ENCODE data around the gene HSP90AB1.

The HSP90AB1 gene

GRCh38 chr6:44278315-44278714 is 31.4 kb downstream of the HSP90AB1 start:
- Mint-ChIP-seq H3K4me3 (no peak overlapping the region), H3K27me3 (peaks cover 86% of the 10 kb centered on the region), H3K9me3 (no peaks in the 10 kb centered on the region), H3K4me1 (peaks cover 5% of the 10 kb centered on the region), H3K36me3 (no peaks in the 10 kb centered on the region), H3K27ac (no peak overlapping the region)
- no peak for DNase-seq
- CTCF ChIA-PET: interaction anchor here (1.5 to 1.6 kb wide), 4 partner anchors 10 to 60 kb away, joined by 4 to 10 read pairs (median 4); no protein-coding TSS in a partner anchor

DNA sequence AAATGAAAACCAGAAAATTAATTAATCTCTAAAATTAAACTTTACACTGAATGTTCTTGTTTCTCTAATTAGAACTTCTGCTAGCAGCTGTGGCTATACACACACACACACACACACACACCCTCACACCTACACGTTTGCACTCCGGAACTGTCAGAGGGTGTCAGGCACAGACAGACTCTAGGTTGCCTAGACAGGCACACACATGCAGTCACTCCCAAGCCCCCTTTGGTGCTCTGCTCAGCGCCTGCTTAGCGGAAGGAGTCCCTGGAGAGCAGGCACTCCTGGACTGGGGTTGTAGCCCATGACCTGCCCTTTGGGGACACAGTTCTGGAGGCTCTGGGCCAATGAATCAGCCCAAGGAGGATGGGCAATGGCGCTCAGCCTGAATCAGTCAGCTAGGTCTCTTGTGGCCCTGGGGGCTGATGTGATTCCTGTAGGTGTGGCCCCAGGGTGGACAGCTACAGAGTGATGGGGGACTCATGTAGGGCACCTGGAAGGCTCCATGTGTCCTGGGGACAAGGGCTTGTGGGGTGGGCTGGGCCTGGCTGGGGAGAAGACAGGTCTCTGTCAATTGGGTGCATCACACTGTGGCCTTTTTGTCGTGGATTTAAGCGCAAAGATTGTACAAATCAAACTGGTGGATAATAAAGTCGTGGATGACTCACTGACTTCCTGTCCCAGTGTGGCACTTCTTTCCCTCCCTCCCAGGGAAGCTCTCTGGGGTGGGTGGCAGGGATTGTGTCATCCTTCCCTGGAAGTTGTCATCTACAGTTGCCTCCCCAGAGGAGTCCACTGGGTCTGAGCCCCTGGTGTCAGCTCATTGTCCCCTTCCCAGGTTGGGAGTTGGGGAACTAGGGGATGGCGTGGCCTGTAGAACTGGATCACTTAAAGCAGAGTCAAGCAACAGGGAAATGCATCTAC is 32.1 kb downstream of the HSP90AB1 start:
- Mint-ChIP-seq H3K36me3 (no peaks in the 10 kb centered on the region), H3K4me1 (peaks cover 5% of the 10 kb centered on the region), H3K4me3 (no peak overlapping the region), H3K27me3 (peaks cover 86% of the 10 kb centered on the region), H3K27ac (no peak overlapping the region), H3K9me3 (no peaks in the 10 kb centered on the region)
- no peak for DNase-seq
- CTCF ChIA-PET: interaction anchor here (0.7 to 1.5 kb wide), 4 partner anchors 14 to 61 kb away, joined by 3 to 5 read pairs (median 4); no protein-coding TSS in a partner anchor

GRCh38 chr6:44284121-44284520 is 37.2 kb downstream of the HSP90AB1 start:
- Mint-ChIP-seq H3K27ac (no peak overlapping the region), H3K36me3 (no peaks in the 10 kb centered on the region), H3K9me3 (no peaks in the 10 kb centered on the region), H3K27me3 (peaks cover 72% of the 10 kb centered on the region), H3K4me1 (no peaks in the 10 kb centered on the region), H3K4me3 (no peak overlapping the region)
- CTCF ChIA-PET: interaction anchor here (1.1 kb wide), 1 partner anchor 16 kb away, joined by 4 read pairs; no protein-coding TSS in a partner anchor
- DNase-seq: no peak

GRCh38 chr6:44284867-44285266 is 38.0 kb downstream of the HSP90AB1 start:
- no peaks in the 10 kb centered on the region for H3K36me3 Mint-ChIP-seq
- H3K4me3 Mint-ChIP-seq: no peak overlapping the region
- no peak for DNase-seq
- H3K27ac Mint-ChIP-seq: no peak overlapping the region
- H3K27me3 Mint-ChIP-seq: peaks cover 71% of the 10 kb centered on the region
- no peaks in the 10 kb centered on the region for H3K9me3 Mint-ChIP-seq
- CTCF ChIA-PET: no interaction called here
- no peaks in the 10 kb centered on the region for H3K4me1 Mint-ChIP-seq

- Mint-ChIP-seq H3K27me3 (peaks cover 71% of the 10 kb centered on the region), H3K4me1 (no peaks in the 10 kb centered on the region), H3K36me3 (no peaks in the 10 kb centered on the region), H3K4me3 (no peak overlapping the region), H3K27ac (no peak overlapping the region), H3K9me3 (no peaks in the 10 kb centered on the region)
- CTCF ChIA-PET: no interaction called here
- peak; percentile 43 for DNase-seq
These were observed 38.8 kb downstream of the HSP90AB1 start for GRCh38 chr6:44285552-44286284.

GRCh38 chr6:44286285-44286565 is 39.3 kb downstream of the HSP90AB1 start:
- DNase-seq: no peak
- H3K4me1 Mint-ChIP-seq: no peaks in the 10 kb centered on the region
- no peaks in the 10 kb centered on the region for H3K36me3 Mint-ChIP-seq
- CTCF ChIA-PET: no interaction called here
- peaks cover 74% of the 10 kb centered on the region for H3K27me3 Mint-ChIP-seq
- H3K9me3 Mint-ChIP-seq: no peaks in the 10 kb centered on the region
- no peak overlapping the region for H3K4me3 Mint-ChIP-seq
- no peak overlapping the region for H3K27ac Mint-ChIP-seq

DNA sequence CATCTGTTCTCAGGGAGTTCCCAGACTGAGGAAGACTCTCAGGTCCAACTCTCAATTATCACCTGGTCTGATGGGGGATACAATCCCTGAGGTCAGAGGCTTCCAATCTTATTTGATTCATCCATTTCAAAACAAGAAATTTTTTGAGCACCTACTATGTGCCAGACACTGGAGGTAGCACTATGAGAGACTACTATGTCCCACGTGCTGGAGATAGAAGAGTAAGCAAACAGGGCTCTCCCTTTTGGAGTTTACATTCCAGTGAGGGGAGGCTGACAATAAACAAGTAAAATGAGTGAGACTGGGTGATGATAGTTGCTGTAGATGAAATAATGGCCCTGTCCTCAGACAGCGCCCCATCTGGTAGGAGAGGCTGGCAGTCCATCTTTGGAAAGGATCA is 39.8 kb downstream of the HSP90AB1 start:
- peaks cover 79% of the 10 kb centered on the region for H3K27me3 Mint-ChIP-seq
- H3K9me3 Mint-ChIP-seq: no peaks in the 10 kb centered on the region
- no peaks in the 10 kb centered on the region for H3K36me3 Mint-ChIP-seq

GRCh38 chr6:44289726-44290260 is 42.9 kb downstream of the HSP90AB1 start:
- Mint-ChIP-seq H3K27me3 (peaks cover 79% of the 10 kb centered on the region), H3K9me3 (no peaks in the 10 kb centered on the region), H3K27ac (no peak overlapping the region), H3K36me3 (no peaks in the 10 kb centered on the region), H3K4me3 (no peak overlapping the region), H3K4me1 (no peaks in the 10 kb centered on the region)
- no peak for DNase-seq
- CTCF ChIA-PET: no interaction called here

More for the DNA sequence above, 39.8 kb downstream of the HSP90AB1 start:
- H3K27ac Mint-ChIP-seq: no peak overlapping the region
- CTCF ChIA-PET: no interaction called here
- H3K4me1 Mint-ChIP-seq: no peaks in the 10 kb centered on the region
- no peak overlapping the region for H3K4me3 Mint-ChIP-seq
- no peak for DNase-seq

- peaks cover 81% of the 10 kb centered on the region for H3K27me3 Mint-ChIP-seq
- no peak overlapping the region for H3K27ac Mint-ChIP-seq
- DNase-seq: no peak
- CTCF ChIA-PET: interaction anchor here (0.8 to 1.6 kb wide), 4 partner anchors 12 to 24 kb away, joined by 3 to 6 read pairs (median 4); partner anchors contain the start of gene AARS2
- H3K4me1 Mint-ChIP-seq: no peaks in the 10 kb centered on the region
- no peaks in the 10 kb centered on the region for H3K9me3 Mint-ChIP-seq
- no peak overlapping the region for H3K4me3 Mint-ChIP-seq
- no peaks in the 10 kb centered on the region for H3K36me3 Mint-ChIP-seq
These were observed 44.9 kb downstream of the HSP90AB1 start for GRCh38 chr6:44291841-44292240.

- CTCF ChIA-PET: interaction anchor here (0.6 to 1.6 kb wide), 4 partner anchors 11 to 163 kb away, joined by 3 to 6 read pairs (median 4); partner anchors contain the start of gene AARS2
- H3K27me3 Mint-ChIP-seq: peaks cover 81% of the 10 kb centered on the region
- no peak overlapping the region for H3K4me3 Mint-ChIP-seq
- no peaks in the 10 kb centered on the region for H3K9me3 Mint-ChIP-seq
- H3K27ac Mint-ChIP-seq: no peak overlapping the region
- no peak for DNase-seq
- H3K4me1 Mint-ChIP-seq: peaks cover 2% of the 10 kb centered on the region
- H3K36me3 Mint-ChIP-seq: no peaks in the 10 kb centered on the region
These were observed 45.9 kb downstream of the HSP90AB1 start for GRCh38 chr6:44292661-44293365.

DNA sequence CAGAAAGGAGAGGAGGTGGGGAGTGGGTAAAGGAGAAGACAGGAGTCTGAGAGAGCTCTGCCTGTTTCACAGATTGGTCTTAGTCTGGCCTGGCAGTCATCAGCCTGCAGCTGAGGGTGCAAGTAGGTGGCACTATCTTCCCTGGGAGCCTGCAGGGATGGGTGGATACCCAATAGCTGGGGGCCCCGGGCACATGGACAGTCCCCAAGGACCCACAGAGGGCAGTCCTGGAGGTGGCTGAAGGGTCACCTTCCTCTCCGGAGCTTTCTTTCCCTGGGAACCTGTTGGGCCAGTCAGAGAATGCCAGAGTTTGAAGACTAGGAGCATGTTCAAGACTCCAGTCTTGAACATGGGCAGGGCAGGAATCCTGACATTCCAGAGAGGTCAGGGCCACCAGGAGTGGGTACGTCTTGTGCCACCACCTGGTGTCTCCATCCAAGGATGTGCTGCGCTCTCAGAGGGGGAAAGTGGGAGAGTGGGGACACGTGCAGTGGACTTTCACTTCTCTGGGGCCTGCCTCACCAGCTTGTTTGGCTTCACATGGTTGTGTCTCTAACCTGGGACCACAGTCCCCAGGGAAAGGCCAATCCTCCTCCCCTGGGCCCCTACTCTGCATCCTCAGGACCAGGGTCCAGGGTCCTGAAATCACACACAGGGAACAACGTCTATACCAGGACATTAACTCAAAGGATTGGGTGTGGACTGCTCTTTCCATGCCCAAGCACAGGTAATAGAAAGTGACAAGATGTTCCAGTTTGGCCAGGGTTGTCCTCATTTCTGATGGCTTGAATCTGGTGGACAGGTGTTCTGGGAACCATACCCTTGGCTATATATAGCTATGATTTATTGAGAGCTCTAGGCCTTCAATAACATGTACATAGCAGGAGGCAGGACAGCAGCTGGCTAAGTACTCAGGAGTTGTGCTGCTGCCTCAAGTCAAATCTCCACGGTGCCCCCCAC is 48.2 kb downstream of the HSP90AB1 start:
- no peak for DNase-seq
- H3K27me3 Mint-ChIP-seq: peaks cover 84% of the 10 kb centered on the region
- H3K4me1 Mint-ChIP-seq: peaks cover 6% of the 10 kb centered on the region
- H3K9me3 Mint-ChIP-seq: no peaks in the 10 kb centered on the region
- H3K4me3 Mint-ChIP-seq: no peak overlapping the region
- H3K27ac Mint-ChIP-seq: no peak overlapping the region
- H3K36me3 Mint-ChIP-seq: peaks cover 1% of the 10 kb centered on the region
- CTCF ChIA-PET: interaction anchor here (0.8 to 2.8 kb wide), 6 partner anchors 10 to 126 kb away, joined by 3 to 18 read pairs (median 5); partner anchors contain the start of gene AARS2

DNA sequence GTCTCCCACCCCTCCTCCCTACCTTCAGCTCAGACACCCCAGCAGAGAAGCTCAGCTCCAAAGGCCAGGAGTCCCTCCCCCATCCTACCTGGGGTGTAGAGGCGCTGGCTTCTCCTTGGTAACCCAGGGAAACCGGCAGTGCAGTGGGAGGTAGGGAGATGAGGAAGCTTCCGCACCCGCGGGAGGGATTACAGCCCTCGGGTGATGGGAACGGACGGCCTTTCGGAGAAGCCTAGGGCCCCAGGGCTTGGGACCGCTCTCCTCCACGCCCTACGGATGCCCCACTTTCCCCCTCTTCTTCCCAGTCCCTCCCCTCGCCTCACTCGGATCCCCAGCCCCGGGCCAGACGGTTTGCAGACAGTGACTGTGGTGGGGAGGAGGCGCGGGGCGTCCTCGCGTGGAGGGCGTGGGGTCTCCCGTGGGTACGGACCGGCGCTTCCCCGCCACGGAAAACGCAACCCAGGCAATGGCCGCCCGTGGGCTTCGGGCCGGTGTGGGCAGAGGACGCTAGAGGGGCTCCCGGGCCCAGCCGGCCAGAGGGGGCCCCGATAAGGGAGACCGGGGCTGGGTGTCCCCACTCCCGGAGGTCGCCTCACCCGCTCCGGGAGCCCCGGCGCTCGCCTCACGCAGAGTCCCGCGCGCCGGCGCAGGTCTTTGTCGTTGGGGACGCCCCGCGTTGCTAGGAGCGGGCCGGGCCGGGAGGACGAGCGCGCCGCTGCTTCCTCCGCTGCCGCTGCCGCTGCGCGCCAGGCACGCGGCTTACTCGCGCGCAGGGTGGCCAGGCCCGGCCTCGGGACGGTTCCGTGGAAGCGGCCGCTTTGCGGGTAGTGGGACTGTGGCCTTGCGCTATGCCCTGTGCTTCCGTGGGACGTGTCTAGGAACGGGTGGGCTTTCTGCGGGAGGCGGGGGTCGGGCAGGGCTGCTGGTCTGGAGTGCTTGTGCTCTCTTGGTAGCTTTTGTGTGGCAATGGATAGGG is 50.5 kb downstream of the HSP90AB1 start:
- Mint-ChIP-seq H3K27me3 (peaks cover 64% of the 10 kb centered on the region), H3K36me3 (peaks cover 8% of the 10 kb centered on the region), H3K27ac (peak overlapping the region; percentile 12), H3K9me3 (no peaks in the 10 kb centered on the region), H3K4me3 (peak overlapping the region; percentile 18), H3K4me1 (peaks cover 6% of the 10 kb centered on the region)
- CTCF ChIA-PET: interaction anchor here (1.1 to 2.7 kb wide), 5 partner anchors 9 to 41 kb away, joined by 4 to 14 read pairs (median 4); no protein-coding TSS in a partner anchor
- DNase-seq: peak; percentile 68
